Osteocyte (in vitro differentiated cells): ENCODE measurements around the gene SUPT16H. TPM values are rescaled to one million over a fixed set of nuclear protein-coding genes. Genes with fewer than 3 reads are reported as not detected.
"Not testable (repeated sequence)": the region's sequence is repeated elsewhere in the genome, so short reads cannot be mapped to it uniquely, and the experiment has no call there.

ENCODE experiments used
- DNase-seq: peaks from one replicate; pipeline ENCODE4 v3.0.0; 2021; ENCODE audit warnings: mixed read lengths; ENCODE audit not compliant: unreplicated experiment; ENCODE audit errors: extremely low spot score
- H3K27ac Mint-ChIP-seq: one replicate; pipeline ENCODE4 v1.8.0; 2021; ENCODE audit warnings: mild to moderate bottlenecking, mixed read lengths; ENCODE audit not compliant: unreplicated experiment
- H3K27me3 Mint-ChIP-seq: one replicate; pipeline ENCODE4 v1.8.0; 2021; ENCODE audit warnings: mixed read lengths; ENCODE audit not compliant: unreplicated experiment
- H3K36me3 Mint-ChIP-seq: one replicate; pipeline ENCODE4 v1.8.0; 2021; ENCODE audit warnings: mixed read lengths; ENCODE audit not compliant: unreplicated experiment
- H3K4me1 Mint-ChIP-seq: one replicate; pipeline ENCODE4 v1.8.0; 2021; ENCODE audit warnings: mixed read lengths; ENCODE audit not compliant: unreplicated experiment
- H3K4me3 Mint-ChIP-seq: one replicate; pipeline ENCODE4 v1.8.0; 2021; ENCODE audit warnings: mild to moderate bottlenecking, moderate library complexity, mixed read lengths; ENCODE audit not compliant: unreplicated experiment
- H3K9me3 Mint-ChIP-seq: one replicate; pipeline ENCODE4 v1.8.0; 2021; ENCODE audit warnings: mixed read lengths; ENCODE audit not compliant: unreplicated experiment
- total RNA-seq: library from RNA; stranded (reverse); gene quantifications from 2 replicates; pipeline ENCODE4 v1.2.1, GENCODE V29; 2021
- TF ChIP-seq, protein P1 (sequence below): fragments of 200-600 bp; sonication (generic); IDR thresholded peaks from 2 replicates; pipeline ENCODE4 v1.5.0; 2021; ENCODE audit warnings: antibody characterized with exemption, mild to moderate bottlenecking, moderate library complexity

SUPT16H gene
- total RNA-seq, 1 donor from 2014 or later, result 82.5 TPM

DNA sequence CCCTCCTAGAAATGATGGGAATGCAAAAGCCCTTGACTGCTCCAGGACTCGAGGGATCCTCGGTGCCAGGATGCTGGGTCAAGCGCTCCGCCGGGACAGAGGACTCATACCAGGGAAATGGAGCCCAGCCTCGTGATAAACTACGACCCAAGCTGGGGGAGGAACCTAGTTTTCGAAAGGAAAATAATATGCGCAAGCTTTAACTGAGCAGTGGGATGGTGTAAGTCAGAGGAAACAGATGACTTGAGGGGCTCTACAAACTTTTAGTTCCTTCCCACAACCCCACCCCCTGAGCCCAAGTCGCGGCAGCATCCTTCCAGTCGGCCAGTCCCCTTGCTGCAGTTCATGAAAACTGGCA lies 654 bp upstream of the SUPT16H start:
- no peaks in the 10 kb centered on the region for H3K9me3 Mint-ChIP-seq
- peak overlapping the region; percentile 98 for H3K4me3 Mint-ChIP-seq

DNA sequence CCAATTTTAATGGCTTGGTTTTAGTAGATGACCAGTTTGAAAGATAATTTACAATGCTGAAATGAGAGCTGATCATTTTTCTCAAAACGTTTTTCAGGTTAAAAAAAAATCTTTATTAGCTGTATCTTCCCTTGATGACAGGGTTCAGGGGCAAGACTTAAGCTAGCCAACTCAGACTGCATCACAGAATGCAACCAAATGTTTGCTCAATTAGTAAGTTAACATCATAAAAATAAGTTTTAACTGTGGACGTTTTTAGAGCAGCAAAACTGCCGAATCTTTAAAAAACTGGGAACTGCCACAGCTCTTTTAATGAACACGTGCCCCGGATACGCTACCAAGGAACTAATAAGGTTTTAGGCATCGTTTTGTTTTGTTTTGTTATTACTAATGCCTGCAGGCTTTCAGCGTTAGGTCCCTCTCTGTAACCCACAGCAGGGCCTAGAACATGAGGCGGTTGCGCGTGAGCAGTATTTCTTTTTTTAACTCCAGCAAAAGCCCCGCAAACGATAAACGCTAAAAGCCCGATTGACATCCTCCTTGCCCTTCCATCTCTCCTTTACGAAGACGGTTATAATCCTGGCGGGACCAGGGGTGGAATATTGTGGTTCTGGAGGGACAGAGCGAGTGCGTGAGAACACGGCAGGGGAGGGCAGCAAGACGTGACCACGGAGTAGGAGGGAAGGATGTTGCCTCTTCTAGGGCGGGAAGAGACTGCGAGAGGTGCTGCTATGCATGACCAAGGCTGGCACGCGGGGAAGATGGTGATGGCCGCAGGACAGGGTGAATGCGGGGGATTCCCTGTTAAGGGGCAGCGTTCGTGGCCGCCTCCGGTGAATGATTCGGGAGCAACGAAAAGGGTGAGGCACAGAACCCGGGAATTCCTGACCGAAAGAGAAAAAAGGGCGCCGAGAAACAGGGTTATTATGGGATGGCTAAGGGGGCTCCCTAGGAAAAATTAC lies 652 bp downstream of the SUPT16H start:
- no peak for DNase-seq
- H3K4me3 Mint-ChIP-seq, result peak overlapping the region; percentile 98

More for the DNA sequence above, 654 bp upstream of the SUPT16H start:
- peaks cover 29% of the 10 kb centered on the region for H3K4me1 Mint-ChIP-seq
- no peaks in the 10 kb centered on the region for H3K27me3 Mint-ChIP-seq
- H3K36me3 Mint-ChIP-seq, result peaks cover 14% of the 10 kb centered on the region
- peak overlapping the region; percentile 100 for H3K27ac Mint-ChIP-seq
- no peak for DNase-seq
- TF ChIP-seq, protein P1, sequence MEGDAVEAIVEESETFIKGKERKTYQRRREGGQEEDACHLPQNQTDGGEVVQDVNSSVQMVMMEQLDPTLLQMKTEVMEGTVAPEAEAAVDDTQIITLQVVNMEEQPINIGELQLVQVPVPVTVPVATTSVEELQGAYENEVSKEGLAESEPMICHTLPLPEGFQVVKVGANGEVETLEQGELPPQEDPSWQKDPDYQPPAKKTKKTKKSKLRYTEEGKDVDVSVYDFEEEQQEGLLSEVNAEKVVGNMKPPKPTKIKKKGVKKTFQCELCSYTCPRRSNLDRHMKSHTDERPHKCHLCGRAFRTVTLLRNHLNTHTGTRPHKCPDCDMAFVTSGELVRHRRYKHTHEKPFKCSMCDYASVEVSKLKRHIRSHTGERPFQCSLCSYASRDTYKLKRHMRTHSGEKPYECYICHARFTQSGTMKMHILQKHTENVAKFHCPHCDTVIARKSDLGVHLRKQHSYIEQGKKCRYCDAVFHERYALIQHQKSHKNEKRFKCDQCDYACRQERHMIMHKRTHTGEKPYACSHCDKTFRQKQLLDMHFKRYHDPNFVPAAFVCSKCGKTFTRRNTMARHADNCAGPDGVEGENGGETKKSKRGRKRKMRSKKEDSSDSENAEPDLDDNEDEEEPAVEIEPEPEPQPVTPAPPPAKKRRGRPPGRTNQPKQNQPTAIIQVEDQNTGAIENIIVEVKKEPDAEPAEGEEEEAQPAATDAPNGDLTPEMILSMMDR, result no peak

DNA sequence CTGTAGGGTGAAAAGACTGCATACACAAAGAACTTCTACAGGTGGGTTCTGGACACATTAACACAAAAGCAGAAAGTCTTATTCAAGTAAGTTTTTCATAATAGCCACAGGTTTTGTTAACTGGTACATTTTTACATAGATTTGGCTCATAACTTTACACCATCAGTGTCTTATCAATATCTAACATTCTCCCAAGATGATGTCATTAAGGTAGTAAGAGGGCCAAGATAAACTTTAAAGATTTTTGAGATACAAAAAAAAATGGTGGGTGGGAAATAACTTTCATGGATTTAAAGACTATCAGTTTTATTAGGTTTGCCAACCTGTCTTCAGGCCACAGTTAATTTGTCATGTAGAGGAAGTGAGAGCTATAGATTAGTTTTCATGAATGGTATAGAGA lies 1.7 kb downstream of the SUPT16H start:
- Mint-ChIP-seq H3K27me3 (no peaks in the 10 kb centered on the region), H3K36me3 (peaks cover 12% of the 10 kb centered on the region)

More for the DNA sequence above, 652 bp downstream of the SUPT16H start:
- Mint-ChIP-seq H3K27me3 (no peaks in the 10 kb centered on the region), H3K36me3 (peaks cover 12% of the 10 kb centered on the region), H3K27ac (peak overlapping the region; percentile 100), H3K9me3 (no peaks in the 10 kb centered on the region), H3K4me1 (peaks cover 29% of the 10 kb centered on the region)
- TF ChIP-seq, protein P1, result no peak

DNA sequence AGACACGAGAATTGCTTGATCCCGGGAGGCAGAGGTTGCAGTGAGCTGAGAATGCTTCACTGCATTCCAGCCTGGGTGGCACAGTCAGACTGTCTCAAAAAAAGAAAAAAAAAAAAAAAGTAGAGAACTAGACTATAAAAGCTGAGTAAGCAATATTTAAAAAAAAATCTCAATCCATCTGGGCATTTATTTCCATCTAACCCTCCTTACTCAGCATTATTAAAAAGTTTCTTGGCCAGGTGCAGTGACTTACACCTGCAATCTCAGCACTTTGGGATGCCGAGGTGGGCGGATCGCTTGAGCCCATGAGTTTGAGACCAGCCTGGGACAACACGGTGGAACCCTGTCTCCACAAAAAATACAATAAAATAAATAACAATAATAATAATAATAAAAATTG lies 4.5 kb downstream of the SUPT16H start:
- H3K27me3 Mint-ChIP-seq, result no peaks in the 10 kb centered on the region
- no peaks in the 10 kb centered on the region for H3K9me3 Mint-ChIP-seq
- no peak overlapping the region for H3K27ac Mint-ChIP-seq
- peaks cover 3% of the 10 kb centered on the region for H3K36me3 Mint-ChIP-seq
- TF ChIP-seq, protein P1, result no peak
- no peak for DNase-seq
- peaks cover 20% of the 10 kb centered on the region for H3K4me1 Mint-ChIP-seq
- H3K4me3 Mint-ChIP-seq, result no peak overlapping the region

More for the DNA sequence above, 1.7 kb downstream of the SUPT16H start:
- TF ChIP-seq, protein P1, result no peak
- Mint-ChIP-seq H3K4me1 (peaks cover 29% of the 10 kb centered on the region), H3K9me3 (no peaks in the 10 kb centered on the region), H3K4me3 (peak overlapping the region; percentile 98), H3K27ac (peak overlapping the region; percentile 100)
- no peak for DNase-seq

DNA sequence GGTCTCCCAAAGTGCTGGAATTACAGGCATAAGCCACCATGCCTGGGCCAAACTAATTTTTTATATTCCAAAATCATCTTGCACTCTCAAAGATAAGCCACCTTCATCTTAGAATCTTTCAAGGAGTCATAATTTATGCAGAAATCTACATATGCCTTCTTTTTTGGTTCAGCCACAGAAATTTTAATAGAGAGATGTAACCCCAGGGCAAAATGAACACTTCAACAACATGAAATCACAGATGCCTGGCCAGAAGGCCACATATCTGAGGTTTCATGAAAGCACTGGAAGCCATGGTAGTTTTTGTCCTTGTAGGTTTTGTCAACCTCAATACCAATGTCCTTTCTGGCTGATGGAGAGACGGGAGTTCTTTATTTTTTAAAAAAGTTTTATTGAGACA lies 9.8 kb downstream of the SUPT16H start:
- no peaks in the 10 kb centered on the region for H3K27me3 Mint-ChIP-seq
- H3K4me3 Mint-ChIP-seq, result no peak overlapping the region
- no peak for DNase-seq
- H3K36me3 Mint-ChIP-seq, result peaks cover 29% of the 10 kb centered on the region
- TF ChIP-seq, protein P1, result no peak
- H3K4me1 Mint-ChIP-seq, result no peaks in the 10 kb centered on the region
- no peaks in the 10 kb centered on the region for H3K9me3 Mint-ChIP-seq
- H3K27ac Mint-ChIP-seq, result no peak overlapping the region

DNA sequence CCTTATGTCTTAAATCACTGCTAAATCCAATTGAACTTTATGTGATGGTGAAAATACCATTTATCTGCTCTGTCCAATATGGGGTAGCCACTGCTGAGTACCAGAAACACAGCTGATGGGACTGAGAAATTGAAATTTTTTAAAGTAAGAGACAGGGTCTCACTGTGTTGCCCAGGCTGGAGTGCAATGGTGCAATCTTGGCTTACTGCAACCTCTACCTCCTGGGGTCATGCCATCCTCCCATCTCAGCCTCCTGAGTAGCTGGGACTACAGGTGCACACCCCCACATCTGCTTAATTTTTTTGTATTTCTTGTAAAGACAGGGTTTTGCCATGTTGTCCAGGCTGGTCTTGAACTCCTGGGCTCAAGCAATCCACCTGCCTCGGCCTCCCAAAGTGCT lies 11.0 kb downstream of the SUPT16H start:
- H3K4me3 Mint-ChIP-seq, DNase-seq, H3K4me1 Mint-ChIP-seq, H3K9me3 Mint-ChIP-seq, H3K27me3 Mint-ChIP-seq, H3K27ac Mint-ChIP-seq: not testable (repeated sequence)
- peaks cover 38% of the 10 kb centered on the region for H3K36me3 Mint-ChIP-seq
